Measurements from ENCODE around the gene BMS1.
"Not testable (repeated sequence)": the region's sequence is repeated elsewhere in the genome, so short reads cannot be mapped to it uniquely, and the experiment has no call there.

Gene BMS1, protein sequence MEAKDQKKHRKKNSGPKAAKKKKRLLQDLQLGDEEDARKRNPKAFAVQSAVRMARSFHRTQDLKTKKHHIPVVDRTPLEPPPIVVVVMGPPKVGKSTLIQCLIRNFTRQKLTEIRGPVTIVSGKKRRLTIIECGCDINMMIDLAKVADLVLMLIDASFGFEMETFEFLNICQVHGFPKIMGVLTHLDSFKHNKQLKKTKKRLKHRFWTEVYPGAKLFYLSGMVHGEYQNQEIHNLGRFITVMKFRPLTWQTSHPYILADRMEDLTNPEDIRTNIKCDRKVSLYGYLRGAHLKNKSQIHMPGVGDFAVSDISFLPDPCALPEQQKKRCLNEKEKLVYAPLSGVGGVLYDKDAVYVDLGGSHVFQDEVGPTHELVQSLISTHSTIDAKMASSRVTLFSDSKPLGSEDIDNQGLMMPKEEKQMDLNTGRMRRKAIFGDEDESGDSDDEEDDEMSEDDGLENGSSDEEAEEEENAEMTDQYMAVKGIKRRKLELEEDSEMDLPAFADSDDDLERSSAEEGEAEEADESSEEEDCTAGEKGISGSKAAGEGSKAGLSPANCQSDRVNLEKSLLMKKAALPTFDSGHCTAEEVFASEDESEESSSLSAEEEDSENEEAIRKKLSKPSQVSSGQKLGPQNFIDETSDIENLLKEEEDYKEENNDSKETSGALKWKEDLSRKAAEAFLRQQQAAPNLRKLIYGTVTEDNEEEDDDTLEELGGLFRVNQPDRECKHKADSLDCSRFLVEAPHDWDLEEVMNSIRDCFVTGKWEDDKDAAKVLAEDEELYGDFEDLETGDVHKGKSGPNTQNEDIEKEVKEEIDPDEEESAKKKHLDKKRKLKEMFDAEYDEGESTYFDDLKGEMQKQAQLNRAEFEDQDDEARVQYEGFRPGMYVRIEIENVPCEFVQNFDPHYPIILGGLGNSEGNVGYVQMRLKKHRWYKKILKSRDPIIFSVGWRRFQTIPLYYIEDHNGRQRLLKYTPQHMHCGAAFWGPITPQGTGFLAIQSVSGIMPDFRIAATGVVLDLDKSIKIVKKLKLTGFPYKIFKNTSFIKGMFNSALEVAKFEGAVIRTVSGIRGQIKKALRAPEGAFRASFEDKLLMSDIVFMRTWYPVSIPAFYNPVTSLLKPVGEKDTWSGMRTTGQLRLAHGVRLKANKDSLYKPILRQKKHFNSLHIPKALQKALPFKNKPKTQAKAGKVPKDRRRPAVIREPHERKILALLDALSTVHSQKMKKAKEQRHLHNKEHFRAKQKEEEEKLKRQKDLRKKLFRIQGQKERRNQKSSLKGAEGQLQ

DNA sequence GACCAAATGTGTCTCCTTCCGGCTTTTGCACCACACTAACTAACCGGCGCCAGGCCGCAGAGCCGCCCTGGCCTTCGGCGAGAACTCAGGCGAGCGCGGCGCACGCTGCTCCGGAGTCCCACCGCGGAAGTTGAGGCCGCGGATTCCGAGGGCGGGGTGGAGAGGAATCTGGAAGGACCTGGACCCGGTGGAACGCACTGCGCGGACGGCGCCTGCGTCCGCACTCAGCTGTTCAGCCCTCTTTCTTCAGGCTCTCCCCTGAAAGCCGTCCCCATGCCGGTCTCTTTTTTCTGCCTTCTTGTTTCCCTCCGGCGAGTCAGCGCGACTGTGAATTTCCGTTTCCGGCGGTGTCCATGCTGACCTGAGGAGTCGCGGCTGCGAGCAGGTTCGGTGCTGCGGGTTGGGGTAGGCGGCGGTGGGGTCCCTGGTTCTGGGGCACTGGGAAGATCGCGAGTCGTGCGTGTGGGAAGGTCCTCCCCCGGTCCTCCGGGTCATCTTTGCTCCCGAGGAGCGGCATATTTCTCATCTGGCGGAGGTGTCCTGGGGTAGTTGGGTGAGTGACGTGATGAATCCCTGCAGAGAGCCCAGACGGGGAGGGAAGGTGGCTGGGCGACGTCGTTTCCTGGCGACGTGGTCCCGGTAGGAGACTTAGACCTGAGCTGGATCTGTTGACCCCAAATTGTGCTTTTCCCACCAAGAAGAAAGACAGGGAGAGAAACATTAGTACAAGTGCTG is at the start of gene BMS1:
Gene BMS1 (plus strand): TSS at position 350 of the 735 bp plus-strand sequence. CDS start 1,600 bp downstream, outside the sequence.
- TF ChIP-seq, protein P1, sequence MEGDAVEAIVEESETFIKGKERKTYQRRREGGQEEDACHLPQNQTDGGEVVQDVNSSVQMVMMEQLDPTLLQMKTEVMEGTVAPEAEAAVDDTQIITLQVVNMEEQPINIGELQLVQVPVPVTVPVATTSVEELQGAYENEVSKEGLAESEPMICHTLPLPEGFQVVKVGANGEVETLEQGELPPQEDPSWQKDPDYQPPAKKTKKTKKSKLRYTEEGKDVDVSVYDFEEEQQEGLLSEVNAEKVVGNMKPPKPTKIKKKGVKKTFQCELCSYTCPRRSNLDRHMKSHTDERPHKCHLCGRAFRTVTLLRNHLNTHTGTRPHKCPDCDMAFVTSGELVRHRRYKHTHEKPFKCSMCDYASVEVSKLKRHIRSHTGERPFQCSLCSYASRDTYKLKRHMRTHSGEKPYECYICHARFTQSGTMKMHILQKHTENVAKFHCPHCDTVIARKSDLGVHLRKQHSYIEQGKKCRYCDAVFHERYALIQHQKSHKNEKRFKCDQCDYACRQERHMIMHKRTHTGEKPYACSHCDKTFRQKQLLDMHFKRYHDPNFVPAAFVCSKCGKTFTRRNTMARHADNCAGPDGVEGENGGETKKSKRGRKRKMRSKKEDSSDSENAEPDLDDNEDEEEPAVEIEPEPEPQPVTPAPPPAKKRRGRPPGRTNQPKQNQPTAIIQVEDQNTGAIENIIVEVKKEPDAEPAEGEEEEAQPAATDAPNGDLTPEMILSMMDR (IDR thresholded peaks at IDR 0.05; ENCODE audit: insufficient read depth, low read length, missing control alignments), result no peak
- POLR2A ChIA-PET, result interaction anchor here (0.6 to 1.7 kb wide), 10 partner anchors 9 to 361 kb away, joined by 3 to 6 read pairs (median 4); partner anchors contain the start of gene CSGALNACT2
- CTCF ChIA-PET, result interaction anchor here (1.3 to 3.9 kb wide), 2 partner anchors 13 to 29 kb away, joined by 5 to 26 read pairs; no protein-coding TSS in a partner anchor
- DNase-seq (ENCODE audit: low read depth, low spot score), result peak; percentile 77
- peak within 1 kb of the TSS; percentile 89 for H3K4me3 ChIP-seq (ENCODE audit: low read depth, low read length)

DNA sequence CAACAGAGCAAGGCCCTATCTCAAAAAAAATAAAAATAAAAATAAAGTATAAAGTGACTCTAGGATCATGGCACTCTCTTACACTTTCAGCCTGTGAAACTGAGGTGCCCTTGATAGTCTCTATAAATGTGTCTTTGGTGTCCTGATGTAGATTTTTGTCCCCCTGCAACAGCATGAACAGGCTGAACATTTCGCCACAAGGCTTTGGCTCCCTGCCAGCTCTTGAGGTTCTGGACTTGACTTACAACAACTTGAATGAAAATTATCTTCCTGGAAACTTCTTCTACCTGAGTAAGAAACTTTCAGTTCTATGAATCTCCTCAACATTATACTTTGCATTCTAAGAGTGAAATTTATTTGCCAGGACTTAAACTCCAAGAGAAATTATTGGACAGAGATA is 48.1 kb upstream of the BMS1 start:
- TF ChIP-seq, protein P1 (IDR thresholded peaks at IDR 0.05; ENCODE audit: insufficient read depth, low read length, missing control alignments), result no peak
- DNase-seq (ENCODE audit: low read depth, low spot score), result no peak
- ChIA-PET POLR2A (no interaction called here), CTCF (no interaction called here)
- H3K4me3 ChIP-seq (ENCODE audit: low read depth, low read length), result no peak overlapping the region

DNA sequence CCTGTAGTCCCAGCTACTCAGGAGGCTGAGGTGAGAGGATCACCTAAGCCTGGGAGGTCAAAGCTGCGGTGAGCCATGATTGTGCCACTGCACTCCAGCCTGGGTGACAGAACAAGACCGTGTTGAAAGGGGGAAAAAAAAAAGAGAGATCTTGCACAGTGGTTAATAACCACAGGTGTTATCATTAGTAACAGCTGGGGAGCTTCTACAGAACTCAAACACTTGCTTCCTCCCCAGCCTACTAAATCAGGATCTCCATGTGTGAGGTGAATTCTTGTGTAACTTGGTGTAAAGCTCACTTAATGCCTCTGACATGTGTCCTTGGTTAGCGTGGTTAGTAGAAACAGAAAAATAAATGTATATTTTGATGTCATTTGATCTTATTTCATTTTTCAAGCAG is 43.9 kb upstream of the BMS1 start:
- ChIA-PET CTCF (no interaction called here), POLR2A (no interaction called here)
- no peak for DNase-seq (ENCODE audit: low read depth, low spot score)
- TF ChIP-seq, protein P1 (IDR thresholded peaks at IDR 0.05; ENCODE audit: insufficient read depth, low read length, missing control alignments), result no peak
- no peak overlapping the region for H3K4me3 ChIP-seq (ENCODE audit: low read depth, low read length)

DNA sequence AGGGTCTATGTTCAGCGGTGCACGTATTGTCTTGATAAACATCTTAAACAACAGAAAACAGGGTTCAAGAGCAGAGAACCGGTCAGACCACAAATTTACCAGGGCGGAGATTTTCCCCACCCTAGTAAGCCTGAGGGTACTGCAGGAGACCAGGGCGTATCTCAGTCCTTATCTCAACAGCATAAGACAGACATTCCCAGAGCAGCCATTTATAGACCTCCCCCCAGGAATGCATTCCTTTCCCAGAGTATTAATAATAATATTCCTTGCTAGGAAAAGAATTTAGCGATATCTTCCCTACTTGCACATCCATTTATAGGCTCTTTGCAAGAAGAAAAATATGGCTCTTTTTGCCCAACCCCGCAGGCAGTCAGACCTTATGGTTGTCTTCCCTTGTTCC is 41.1 kb upstream of the BMS1 start:
- POLR2A ChIA-PET, result not testable (repeated sequence)

DNA sequence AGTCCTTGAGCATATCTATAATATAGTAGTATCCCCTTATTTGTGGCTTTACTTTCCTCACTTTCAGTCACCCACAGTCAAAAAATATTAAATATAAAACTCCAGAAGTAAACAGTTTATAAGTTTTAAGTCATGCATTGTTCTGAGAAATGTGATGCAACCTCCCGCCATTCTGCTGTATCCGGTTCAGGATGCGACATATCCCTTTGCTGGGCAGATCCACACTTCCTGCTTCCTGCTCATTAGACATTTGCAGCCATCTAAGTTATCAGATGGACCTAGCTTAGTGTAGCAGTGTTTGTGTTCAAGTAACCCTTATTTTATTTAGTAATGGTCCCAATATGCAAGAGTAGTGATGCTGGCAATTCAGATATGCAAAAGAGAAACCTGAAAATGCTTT is 38.9 kb upstream of the BMS1 start:
- CTCF ChIA-PET, result interaction anchor here (1.8 kb wide), 1 partner anchor 10 kb away, joined by 13 read pairs; no protein-coding TSS in a partner anchor

More for the DNA sequence above, 41.1 kb upstream of the BMS1 start:
- H3K4me3 ChIP-seq (ENCODE audit: low read depth, low read length); DNase-seq (ENCODE audit: low read depth, low spot score); CTCF ChIA-PET: not testable (repeated sequence)

More for the DNA sequence above, 38.9 kb upstream of the BMS1 start:
- no peak for DNase-seq (ENCODE audit: low read depth, low spot score)
- POLR2A ChIA-PET, result no interaction called here
- no peak overlapping the region for H3K4me3 ChIP-seq (ENCODE audit: low read depth, low read length)
- TF ChIP-seq, protein P1 (IDR thresholded peaks at IDR 0.05; ENCODE audit: insufficient read depth, low read length, missing control alignments), result no peak

Data from AG04449 (cell line).